K562 (cell line): Measurements from ENCODE around the gene PPP1CA. TPM values are rescaled to one million over a fixed set of nuclear protein-coding genes. Genes with fewer than 3 reads are reported as not detected.

Experiments used
- ATF4 ChIP-seq: fragments of 450-650 bp; formaldehyde crosslinking; IDR thresholded peaks from 2 replicates; pipeline ENCODE4 v1.4.0; 2022; ENCODE audit warnings: mild to moderate bottlenecking, moderate library complexity
- CBFA2T2 ChIP-seq: fragments of 450-650 bp; conservative IDR thresholded peaks from 2 replicates; pipeline ENCODE4 v1.6.1; 2017; ENCODE audit warnings: mild to moderate bottlenecking
- CXXC5 ChIP-seq: fragments of 250-450 bp; sonication (Bioruptor Pico); IDR thresholded peaks from 2 replicates; pipeline ENCODE4 v1.8.0; 2022; ENCODE audit warnings: inconsistent platforms, mild to moderate bottlenecking, moderate library complexity
- FOXJ2 ChIP-seq: fragments of 200-800 bp; sonication (Bioruptor generic); IDR thresholded peaks from 2 replicates; pipeline ENCODE4 v1.6.1; 2016; ENCODE audit warnings: missing genetic modification characterization, missing compliant biosample characterization
- GATAD2A ChIP-seq: fragments of 450-650 bp; IDR thresholded peaks from 2 replicates; pipeline ENCODE4 v1.6.1; 2017
- GTF2E2 ChIP-seq: fragments of 200-800 bp; sonication (Bioruptor generic); IDR thresholded peaks from 2 replicates; pipeline ENCODE4 v1.6.1; 2016; ENCODE audit warnings: missing genetic modification characterization, missing compliant biosample characterization
- GTF2F1 ChIP-seq: IDR thresholded peaks from 2 replicates; pipeline ENCODE4 v1.6.1; 2011; ENCODE audit warnings: low read depth, low read length, improper control_type of control experiment
- HIVEP1 ChIP-seq: fragments of 250-450 bp; sonication (Bioruptor Pico); IDR thresholded peaks from 2 replicates; pipeline ENCODE4 v1.4.0; 2020; ENCODE audit warnings: mild to moderate bottlenecking
- HMBOX1 ChIP-seq: sonication (generic); IDR thresholded peaks from 2 replicates; pipeline ENCODE4 v1.6.1; 2016
- NR3C1 ChIP-seq: sonication (generic); formaldehyde crosslinking; IDR thresholded peaks from 2 replicates; pipeline ENCODE4 v1.8.1; 2022; ENCODE audit warnings: missing genetic modification reagents
- NUFIP1 ChIP-seq: fragments of 450-650 bp; IDR thresholded peaks from 2 replicates; pipeline ENCODE4 v1.6.1; 2018; ENCODE audit not compliant: partially characterized antibody
- PHB ChIP-seq: fragments of 250-450 bp; sonication (Bioruptor Pico); IDR thresholded peaks from 2 replicates; pipeline ENCODE4 v1.5.0; 2021
- RHOXF2B ChIP-seq: fragments of 250-450 bp; sonication (Bioruptor Pico); conservative IDR thresholded peaks from 2 replicates; pipeline ENCODE4 v1.5.1; 2021
- SREBF1 ChIP-seq: fragments of 150-350 bp; IDR thresholded peaks from 2 replicates; pipeline ENCODE4 v1.6.1; 2014; ENCODE audit warnings: antibody characterized with exemption, low read depth, low read length, borderline replicate concordance
- SRSF9 ChIP-seq: fragments of 200-400 bp; formaldehyde crosslinking; IDR thresholded peaks from 2 replicates; pipeline ENCODE4 v1.6.1; 2017; ENCODE audit warnings: low read depth, low read length, borderline replicate concordance
- TARDBP ChIP-seq: fragments of 450-650 bp; IDR thresholded peaks from 2 replicates; pipeline ENCODE4 v1.6.1; 2016
- TEAD1 ChIP-seq, 2 experiments: fragments of 450-650 bp in 1 of 2; sonication (generic) in 1 of 2; formaldehyde crosslinking; IDR thresholded peaks; 2 replicates each; pipeline versions ENCODE4 v1.4.0 to v1.8.0; 2020 to 2022; ENCODE audit warnings: mild to moderate bottlenecking in 2 of 2, missing genetic modification reagents in 1 of 2
- TEAD2 ChIP-seq: fragments of 450-650 bp; IDR thresholded peaks from 2 replicates; pipeline ENCODE4 v1.6.1; 2016; ENCODE audit warnings: missing genetic modification characterization, control low read depth, missing compliant biosample characterization
- ZBTB11 ChIP-seq, 3 experiments: fragments of 200-800 bp in 1 of 3; fragments of 250-450 bp in 1 of 3; fragments of 450-650 bp in 1 of 3; sonication (Bioruptor Pico) in 1 of 3; sonication (Bioruptor generic) in 1 of 3; formaldehyde crosslinking in 1 of 3; IDR thresholded peaks; 2 replicates each; pipeline versions ENCODE4 v1.6.1 to v1.8.0; 2016 to 2022; ENCODE audit warnings: mild to moderate bottlenecking in 2 of 3, missing genetic modification characterization in 2 of 3, missing compliant biosample characterization in 1 of 3, moderate library complexity in 1 of 3
- ZNF146 ChIP-seq: IDR thresholded peaks from one replicate; pipeline ENCODE4 v1.6.1; 2018; ENCODE audit warnings: missing compliant biosample characterization; ENCODE audit not compliant: unreplicated experiment
- ZNF449 ChIP-seq: fragments of 250-450 bp; sonication (Bioruptor Pico); IDR thresholded peaks from 2 replicates; pipeline ENCODE4 v1.8.0; 2022; ENCODE audit warnings: moderate library complexity, mild to moderate bottlenecking, inconsistent platforms
- polyA plus RNA-seq, 8 experiments: library from polyadenylated mRNA; depleted of rRNA in 4 of 8; stranded (reverse) in 5 of 8; unstranded in 3 of 8; fragments of >200 nt; fragmentation: Nextera tagmentation in 2 of 8; fragmentation: Illumina TruSeq in 1 of 8; extraction: Ambion mirVana in 2 of 8; extraction: Trizol in 1 of 8; gene quantifications; 2 replicates each; pipeline versions ENCODE4 v1.2.1 to v1.2.3, GENCODE V29; 2011 to 2014; ENCODE audit warnings: inconsistent platforms in 1 of 8, missing spikeins in 1 of 8
- total RNA-seq, 7 experiments: library from RNA; depleted of rRNA in 6 of 7; stranded (reverse); fragments of >200 nt in 6 of 7; fragmentation: Illumina TruSeq in 2 of 7; extraction: Trizol in 2 of 7; gene quantifications; 2 replicates each; pipeline versions ENCODE4 v1.2.1 to v1.2.3, GENCODE V29; 2011 to 2021; ENCODE audit warnings: low replicate concordance in 1 of 7

The PPP1CA gene
- total and polyA plus RNA-seq, 9 of the 15 experiments (the other 6 are each of a cell fraction or from before 2014, with no cell fraction given): 18.2 to 242 (median 188) TPM

GRCh38 chr11:67373648-67374570 is 27.7 kb downstream of the PPP1CA start (continued):
- no peak for TF ChIP-seq HIVEP1
- TF ChIP-seq SRSF9: no peak
- peak; percentile 85 for TF ChIP-seq HMBOX1
- TF ChIP-seq PHB: no peak
- peak in 1 of 2 experiments; percentile 78; a peak in 1 of 4 replicates for TF ChIP-seq TEAD1 (CRISPR knock-in tag; IDR thresholded peaks at IDR 0.05)
- TF ChIP-seq NR3C1: no peak
- no peak for TF ChIP-seq TEAD2 (tag)
- TF ChIP-seq FOXJ2: no peak
- no peak for TF ChIP-seq TARDBP
- TF ChIP-seq ZBTB11 (CRISPR knock-in tag; IDR thresholded peaks at IDR 0.05): peak in 1 of 3 experiments; percentile 19; a peak in 1 of 6 replicates
- TF ChIP-seq NUFIP1: no peak
- 0 out of 2 replicates have a peak, but pooled peaks have one; percentile 48 for TF ChIP-seq GTF2E2 (tag)
- TF ChIP-seq GATAD2A: no peak
- no peak for TF ChIP-seq SREBF1
- TF ChIP-seq CXXC5 (CRISPR knock-in tag): peak; percentile 61; the same call in 1 of the 2 replicates
- TF ChIP-seq GTF2F1: no peak
- no peak for TF ChIP-seq CBFA2T2
- no peak for TF ChIP-seq ZNF449 (CRISPR knock-in tag)
- TF ChIP-seq RHOXF2B (CRISPR knock-in tag): no peak
- TF ChIP-seq ATF4 (CRISPR knock-in tag): no peak
- TF ChIP-seq ZNF146 (CRISPR knock-in tag): no peak
